Left renal cortex interstitium (tissue), 4 donors: ENCODE measurements around the gene CCDC34. TPM values are rescaled to one million over a fixed set of nuclear protein-coding genes. Genes with fewer than 3 reads are reported as not detected.
"Not testable (repeated sequence)": the region's sequence is repeated elsewhere in the genome, so short reads cannot be mapped to it uniquely, and the experiment has no call there.

ENCODE experiments used
- DNase-seq, 4 donors: peaks; one replicate each; pipeline ENCODE4 v3.0.0-alpha.2; 2013; ENCODE audit warnings: low read depth in 4 of 4, low spot score in 2 of 4, missing footprints in 1 of 4
- polyA plus RNA-seq, 4 donors: library from polyadenylated mRNA; unstranded; fragments of 120-200 nt; gene quantifications; one replicate each; pipeline ENCODE4 v1.2.1, GENCODE V29; 2013; ENCODE audit not compliant: insufficient read length in 4 of 4

CCDC34 gene
- polyA plus RNA-seq, 4 donors: 24.3 to 39.4 (median 30.0) TPM

GRCh38 chr11:27363576-27364117 is 632 bp upstream of the CCDC34 start:
- no peak for DNase-seq

GRCh38 chr11:27361649-27362431 is 1.2 kb downstream of the CCDC34 start:
- DNase-seq: no peak

- DNase-seq: no peak
Observed at GRCh38 chr11:27358296-27358695, 4.7 kb downstream of the CCDC34 start.

GRCh38 chr11:27357250-27357649 is 5.8 kb downstream of the CCDC34 start:
- DNase-seq: no peak

GRCh38 chr11:27356624-27357222 is 6.3 kb downstream of the CCDC34 start:
- no peak for DNase-seq

- no peak for DNase-seq
Observed at GRCh38 chr11:27355575-27356104, 7.4 kb downstream of the CCDC34 start.

- no peak for DNase-seq
Observed at GRCh38 chr11:27354359-27354965, 8.6 kb downstream of the CCDC34 start.

- DNase-seq: no peak
Observed at GRCh38 chr11:27353593-27354358, 9.2 kb downstream of the CCDC34 start.

GRCh38 chr11:27352781-27353180 is 10.2 kb downstream of the CCDC34 start:
- no peak for DNase-seq

- no peak for DNase-seq
Observed at GRCh38 chr11:27350511-27350910, 12.5 kb downstream of the CCDC34 start.

GRCh38 chr11:27349919-27350318 is 13.1 kb downstream of the CCDC34 start:
- no peak for DNase-seq

- DNase-seq: no peak
Observed at GRCh38 chr11:27348340-27348873, 14.6 kb downstream of the CCDC34 start.

GRCh38 chr11:27347359-27348339 is 15.4 kb downstream of the CCDC34 start:
- DNase-seq: no peak

GRCh38 chr11:27339941-27340340 is 23.1 kb downstream of the CCDC34 start:
- DNase-seq: no peak

- not testable (repeated sequence) for DNase-seq
Observed at GRCh38 chr11:27334764-27335163, 28.3 kb downstream of the CCDC34 start.

GRCh38 chr11:27331981-27332380 is 31.0 kb downstream of the CCDC34 start:
- DNase-seq: no peak

GRCh38 chr11:27330633-27331270 is 32.3 kb downstream of the CCDC34 start:
- no peak for DNase-seq

- DNase-seq: no peak
Observed at GRCh38 chr11:27329867-27330632, 33.0 kb downstream of the CCDC34 start.
